HG02852 (cell line): Measurements from ENCODE around the gene DUOXA1.
"Not testable (repeated sequence)": the region's sequence is repeated elsewhere in the genome, so short reads cannot be mapped to it uniquely, and the experiment has no call there.

Experiments used
- ATAC-seq: cut with Tn5 transposase; IDR thresholded peaks from one replicate; pipeline ENCODE4 v1.9.1; 2021; ENCODE audit warnings: mild to moderate bottlenecking, moderate library complexity; ENCODE audit not compliant: unreplicated experiment

DUOXA1 gene

GRCh38 chr15:45114076-45114750, 15.5 kb downstream of the DUOXA1 start, which contains the start of the genes DUOX2 and DUOXA2:
TSS of gene DUOX2 (minus strand) at chr15:45114172. CDS start at chr15:45113411, 761 bp downstream.
TSS of gene DUOXA2 (plus strand) at chr15:45114326. CDS start at chr15:45114606, 280 bp downstream.
- no peak for ATAC-seq

GRCh38 chr15:45113380-45113990, 16.2 kb downstream of the DUOXA1 start:
- no peak for ATAC-seq

- no peak for ATAC-seq
Observed at GRCh38 chr15:45112591-45113379, 16.9 kb downstream of the DUOXA1 start.

- no peak for ATAC-seq
Observed at GRCh38 chr15:45112143-45112590, 17.5 kb downstream of the DUOXA1 start.

GRCh38 chr15:45111390-45112142, 18.1 kb downstream of the DUOXA1 start:
- ATAC-seq: no peak

GRCh38 chr15:45110256-45110820, 19.3 kb downstream of the DUOXA1 start:
- ATAC-seq: no peak

GRCh38 chr15:45107941-45108630, 21.6 kb downstream of the DUOXA1 start:
- no peak for ATAC-seq

- no peak for ATAC-seq
Observed at GRCh38 chr15:45106002-45106790, 23.5 kb downstream of the DUOXA1 start.

- ATAC-seq: no peak
Observed at GRCh38 chr15:45105586-45105985, 24.1 kb downstream of the DUOXA1 start.

- ATAC-seq: not testable (repeated sequence)
Observed at GRCh38 chr15:45104170-45104569, 25.5 kb downstream of the DUOXA1 start.

- ATAC-seq: no peak
Observed at GRCh38 chr15:45102226-45102625, 27.5 kb downstream of the DUOXA1 start.

- ATAC-seq: no peak
Observed at GRCh38 chr15:45101749-45102148, 27.9 kb downstream of the DUOXA1 start.

GRCh38 chr15:45100884-45101625, 28.6 kb downstream of the DUOXA1 start:
- ATAC-seq: no peak

- no peak for ATAC-seq
Observed at GRCh38 chr15:45099549-45100165, 30.0 kb downstream of the DUOXA1 start.

- no peak for ATAC-seq
Observed at GRCh38 chr15:45097466-45097865, 32.2 kb downstream of the DUOXA1 start.

- ATAC-seq: no peak
Observed at GRCh38 chr15:45095661-45096060, 34.0 kb downstream of the DUOXA1 start.

GRCh38 chr15:45094358-45094730, 35.3 kb downstream of the DUOXA1 start:
- no peak for ATAC-seq
